Endothelial cell of umbilical vein (primary cell): Measurements from ENCODE around the gene PKD1.
"Not testable (repeated sequence)": the region's sequence is repeated elsewhere in the genome, so short reads cannot be mapped to it uniquely, and the experiment has no call there.

Experiments used
- EZH2 ChIP-seq: IDR thresholded peaks from 2 replicates; pipeline ENCODE4 v1.6.1; 2012; ENCODE audit warnings: borderline replicate concordance, low read depth, mild to moderate bottlenecking, moderate library complexity, low read length, inconsistent platforms; ENCODE audit not compliant: severe bottlenecking
- FOS ChIP-seq: IDR thresholded peaks from 2 replicates; pipeline ENCODE4 v1.6.1; 2011; ENCODE audit warnings: mild to moderate bottlenecking, low read length, moderate library complexity, borderline replicate concordance; ENCODE audit not compliant: insufficient read depth
- GATA2 ChIP-seq: IDR thresholded peaks from 2 replicates; pipeline ENCODE4 v1.7.0; 2011; ENCODE audit warnings: low read depth, mild to moderate bottlenecking, moderate library complexity, mixed read lengths, low read length; ENCODE audit not compliant: insufficient read length, insufficient read depth
- JUN ChIP-seq: IDR thresholded peaks from 2 replicates; pipeline ENCODE4 v1.6.1; 2011; ENCODE audit warnings: borderline replicate concordance, low read depth; ENCODE audit not compliant: insufficient read length, insufficient read depth
- MYC ChIP-seq: IDR thresholded peaks from one replicate; pipeline ENCODE4 v1.6.1; 2011; ENCODE audit warnings: mild to moderate bottlenecking, low read depth, low read length
- POLR2A ChIP-seq: IDR thresholded peaks from 2 replicates; pipeline ENCODE4 v1.6.1; 2012; ENCODE audit warnings: low read depth, mild to moderate bottlenecking, control low read depth, low read length
- POLR2AphosphoS5 ChIP-seq: IDR thresholded peaks from 2 replicates; pipeline ENCODE4 v1.6.1; 2012; ENCODE audit warnings: low read depth, mild to moderate bottlenecking, control low read depth, low read length, moderate library complexity; ENCODE audit not compliant: insufficient read depth
- TF ChIP-seq, protein P1 (sequence below), 2 donors: IDR thresholded peaks; 1 replicate in 1 of 2; 2 replicates in 1 of 2; pipeline ENCODE4 v1.5.1; 2011; ENCODE audit warnings: low read length in 2 of 2, mild to moderate bottlenecking in 2 of 2, moderate library complexity in 2 of 2, control low read depth in 1 of 2, inconsistent platforms in 1 of 2, low read depth in 1 of 2; ENCODE audit not compliant: insufficient read depth in 1 of 2; ENCODE audit errors: extremely low read depth in 1 of 2
- TF ChIP-seq, protein P2 (sequence below): IDR thresholded peaks from 2 replicates; pipeline ENCODE4 v1.6.1; 2011; ENCODE audit not compliant: insufficient read depth, insufficient read length

GRCh38 chr16:2105769-2106168 lies 29.9 kb downstream of the PKD1 start:
- TF ChIP-seq, protein P1, sequence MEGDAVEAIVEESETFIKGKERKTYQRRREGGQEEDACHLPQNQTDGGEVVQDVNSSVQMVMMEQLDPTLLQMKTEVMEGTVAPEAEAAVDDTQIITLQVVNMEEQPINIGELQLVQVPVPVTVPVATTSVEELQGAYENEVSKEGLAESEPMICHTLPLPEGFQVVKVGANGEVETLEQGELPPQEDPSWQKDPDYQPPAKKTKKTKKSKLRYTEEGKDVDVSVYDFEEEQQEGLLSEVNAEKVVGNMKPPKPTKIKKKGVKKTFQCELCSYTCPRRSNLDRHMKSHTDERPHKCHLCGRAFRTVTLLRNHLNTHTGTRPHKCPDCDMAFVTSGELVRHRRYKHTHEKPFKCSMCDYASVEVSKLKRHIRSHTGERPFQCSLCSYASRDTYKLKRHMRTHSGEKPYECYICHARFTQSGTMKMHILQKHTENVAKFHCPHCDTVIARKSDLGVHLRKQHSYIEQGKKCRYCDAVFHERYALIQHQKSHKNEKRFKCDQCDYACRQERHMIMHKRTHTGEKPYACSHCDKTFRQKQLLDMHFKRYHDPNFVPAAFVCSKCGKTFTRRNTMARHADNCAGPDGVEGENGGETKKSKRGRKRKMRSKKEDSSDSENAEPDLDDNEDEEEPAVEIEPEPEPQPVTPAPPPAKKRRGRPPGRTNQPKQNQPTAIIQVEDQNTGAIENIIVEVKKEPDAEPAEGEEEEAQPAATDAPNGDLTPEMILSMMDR (IDR thresholded peaks at IDR 0.05; ENCODE audit: extremely low read depth in 1 of 2, insufficient read depth in 1 of 2, low read depth in 1 of 2, low read length in 2 of 2): not testable (repeated sequence)
- not testable (repeated sequence) for TF ChIP-seq EZH2, POLR2A, MYC, POLR2AphosphoS5, FOS, GATA2, JUN
- TF ChIP-seq, protein P2, sequence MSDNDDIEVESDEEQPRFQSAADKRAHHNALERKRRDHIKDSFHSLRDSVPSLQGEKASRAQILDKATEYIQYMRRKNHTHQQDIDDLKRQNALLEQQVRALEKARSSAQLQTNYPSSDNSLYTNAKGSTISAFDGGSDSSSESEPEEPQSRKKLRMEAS: not testable (repeated sequence)
